ENCODE data around the gene IQCK.

The IQCK gene

GRCh38 chr16:19699472-19699871, 18.6 kb upstream of the IQCK start (continued):
- TF ChIP-seq ZBTB10 (tag by site-specific recombination; IDR thresholded peaks at IDR 0.05) (no peak), YY2 (tag by site-specific recombination; IDR thresholded peaks at IDR 0.05) (no peak)

- POLR2A ChIA-PET, result interaction anchor here (1.3 to 2.4 kb wide), 2 partner anchors 9 to 18 kb away, joined by 3 to 9 read pairs; partner anchors contain the start of genes IQCK and KNOP1
- Histone ChIP-seq H3K4me1 (ENCODE audit: control insufficient read depth, insufficient read depth, low read length) (peaks cover 20% of the 10 kb centered on the region), H3K36me3 (ENCODE audit: control insufficient read depth in 2 of 2, insufficient read depth in 1 of 2, low read length in 2 of 2) (peaks cover 7 to 67% of the 10 kb centered on the region in 2 experiments), H3K27ac (ENCODE audit: extremely low read depth, low read depth, low read length) (0 out of 2 replicates have a peak overlapping the region, but pooled peaks have one; percentile 12), H3K9me3 (ENCODE audit: control insufficient read depth, insufficient read depth, low read depth, low read length) (no peaks in the 10 kb centered on the region), H3K4me3 (ENCODE audit: low read depth, low read length) (no peak overlapping the region)
- CTCF ChIA-PET, result interaction anchor here (0.6 to 0.8 kb wide), 2 partner anchors 12 to 186 kb away, joined by 3 to 4 read pairs; no protein-coding TSS in a partner anchor
- TF ChIP-seq ZNF423 (tag by site-specific recombination; IDR thresholded peaks at IDR 0.05) (no peak), ZBTB26 (tag by site-specific recombination; optimal IDR thresholded peaks at IDR 0.05) (no peak), PBX3 (CRISPR knock-in tag; IDR thresholded peaks at IDR 0.05) (no peak), AEBP2 (tag by site-specific recombination; IDR thresholded peaks at IDR 0.05; ENCODE audit: borderline replicate concordance) (no peak), ZNF623 (tag by site-specific recombination; IDR thresholded peaks at IDR 0.05) (no peak), ZNF747 (tag by site-specific recombination; IDR thresholded peaks at IDR 0.05) (no peak), ZBTB17 (tag by site-specific recombination; IDR thresholded peaks at IDR 0.05) (peak; percentile 44; the same call in 1 of the 2 replicates), ZNF148 (tag by site-specific recombination; IDR thresholded peaks at IDR 0.05; ENCODE audit: borderline replicate concordance) (no peak), ZNF677 (tag by site-specific recombination; IDR thresholded peaks at IDR 0.05) (no peak), ZNF416 (tag by site-specific recombination; IDR thresholded peaks at IDR 0.05) (no peak), ZNF214 (tag by site-specific recombination; IDR thresholded peaks at IDR 0.05; ENCODE audit: borderline replicate concordance) (no peak), ZNF518A (tag by site-specific recombination; conservative IDR thresholded peaks at IDR 0.05; ENCODE audit: low read depth) (no peak), HOXC10 (CRISPR knock-in tag; IDR thresholded peaks at IDR 0.05) (no peak), ZNF692 (tag by site-specific recombination; IDR thresholded peaks at IDR 0.05) (0 out of 2 replicates have a peak, but pooled peaks have one; percentile 15)
These were observed 17.7 kb upstream of the IQCK start for GRCh38 chr16:19700319-19700781.

Measured in HEK293 (cell line).